ENCODE data around the gene PSMG4. TPM values are rescaled to one million over a fixed set of nuclear protein-coding genes. Genes with fewer than 3 reads are reported as not detected.

The PSMG4 gene
- total and polyA plus RNA-seq, 4 donors: 14.0 to 69.7 (median 20.4) TPM

DNA sequence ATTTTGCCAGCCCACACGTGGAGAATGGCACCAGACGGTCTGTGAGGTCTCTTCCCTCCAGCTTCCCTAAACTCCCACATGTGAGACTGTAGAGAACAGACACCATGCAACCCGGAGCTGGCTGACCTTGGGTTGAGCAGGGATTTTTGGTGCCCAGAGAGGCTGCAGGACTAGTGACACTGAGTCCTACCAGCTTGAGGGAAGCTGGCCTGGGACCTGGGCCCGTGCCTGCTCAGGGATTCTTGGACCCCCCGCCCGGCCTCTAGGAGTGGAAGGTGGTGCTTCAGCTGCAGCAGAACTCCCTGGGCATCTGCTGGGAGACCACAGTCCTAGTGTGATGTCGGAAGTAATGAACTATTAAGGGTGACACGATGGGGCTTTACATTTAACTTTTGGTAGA is 3.2 kb downstream of the PSMG4 start:
- Histone ChIP-seq H3K4me3 (no peak overlapping the region), H3K9me3 (ENCODE audit: control insufficient read depth in 4 of 4, insufficient read depth in 3 of 4, low read length in 3 of 4) (no peaks in the 10 kb centered on the region), H3K4me1 (ENCODE audit: control insufficient read depth in 5 of 5, insufficient read depth in 5 of 5, low read length in 5 of 5) (peaks cover 0 to 17% (median 10%) of the 10 kb centered on the region in 5 donors), H3K36me3 (ENCODE audit: control insufficient read depth in 4 of 4, insufficient read depth in 4 of 4, low read length in 4 of 4) (peaks cover 0 to 14% (median 3%) of the 10 kb centered on the region in 4 donors), H3K27ac (ENCODE audit: low read depth in 1 of 2, low read length in 1 of 2) (no peak overlapping the region), H3K27me3 (ENCODE audit: control insufficient read depth in 3 of 3, insufficient read depth in 3 of 3, low read length in 2 of 3) (no peaks in the 10 kb centered on the region), H3K9ac (ENCODE audit: insufficient read depth in 1 of 2, low read length in 2 of 2) (no peak overlapping the region)
- ATAC-seq (ENCODE audit: insufficient read depth, low FRiP score) (no peak), DNase-seq (no peak)
- 68 to 81% methylated on average over 8 of the region's 8 CpGs for whole genome bisulfite sequencing, 2 donors
- TF ChIP-seq, protein P1, sequence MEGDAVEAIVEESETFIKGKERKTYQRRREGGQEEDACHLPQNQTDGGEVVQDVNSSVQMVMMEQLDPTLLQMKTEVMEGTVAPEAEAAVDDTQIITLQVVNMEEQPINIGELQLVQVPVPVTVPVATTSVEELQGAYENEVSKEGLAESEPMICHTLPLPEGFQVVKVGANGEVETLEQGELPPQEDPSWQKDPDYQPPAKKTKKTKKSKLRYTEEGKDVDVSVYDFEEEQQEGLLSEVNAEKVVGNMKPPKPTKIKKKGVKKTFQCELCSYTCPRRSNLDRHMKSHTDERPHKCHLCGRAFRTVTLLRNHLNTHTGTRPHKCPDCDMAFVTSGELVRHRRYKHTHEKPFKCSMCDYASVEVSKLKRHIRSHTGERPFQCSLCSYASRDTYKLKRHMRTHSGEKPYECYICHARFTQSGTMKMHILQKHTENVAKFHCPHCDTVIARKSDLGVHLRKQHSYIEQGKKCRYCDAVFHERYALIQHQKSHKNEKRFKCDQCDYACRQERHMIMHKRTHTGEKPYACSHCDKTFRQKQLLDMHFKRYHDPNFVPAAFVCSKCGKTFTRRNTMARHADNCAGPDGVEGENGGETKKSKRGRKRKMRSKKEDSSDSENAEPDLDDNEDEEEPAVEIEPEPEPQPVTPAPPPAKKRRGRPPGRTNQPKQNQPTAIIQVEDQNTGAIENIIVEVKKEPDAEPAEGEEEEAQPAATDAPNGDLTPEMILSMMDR (IDR thresholded peaks at IDR 0.05; ENCODE audit: control extremely low read depth, extremely low read depth): no peak

DNA sequence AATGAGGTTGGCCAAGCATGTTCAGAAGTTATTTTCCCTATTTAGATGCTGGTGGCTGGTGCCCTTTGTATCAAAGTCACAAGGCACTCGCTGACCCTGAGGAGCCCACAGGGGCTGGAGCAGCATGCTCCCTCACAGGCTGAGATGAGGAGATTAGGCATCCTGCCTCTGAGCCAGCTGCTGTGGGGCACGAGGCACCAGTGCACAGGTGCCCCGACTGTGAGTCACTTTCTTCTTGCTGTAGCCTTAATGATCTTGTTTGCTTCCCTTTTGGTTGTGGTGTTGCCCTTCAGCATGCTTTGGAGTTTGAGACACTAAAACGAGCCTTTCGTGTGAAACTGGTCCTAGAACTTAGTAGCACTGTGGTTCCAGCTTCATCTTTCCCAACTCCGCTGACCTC is 4.3 kb downstream of the PSMG4 start:
- TF ChIP-seq, protein P1 (IDR thresholded peaks at IDR 0.05; ENCODE audit: control extremely low read depth, extremely low read depth): no peak

GRCh38 chr6:3264356-3264755 is 5.6 kb downstream of the PSMG4 start:
- WGBS, 2 donors: 83 to 85% methylated on average over 3 of the region's 3 CpGs
- no peaks in the 10 kb centered on the region for H3K27me3 ChIP-seq (ENCODE audit: control insufficient read depth in 3 of 3, insufficient read depth in 3 of 3, low read length in 2 of 3)
- H3K9ac ChIP-seq (ENCODE audit: insufficient read depth in 1 of 2, low read length in 2 of 2): no peak overlapping the region
- no peak overlapping the region for H3K4me3 ChIP-seq
- H3K36me3 ChIP-seq (ENCODE audit: control insufficient read depth in 4 of 4, insufficient read depth in 4 of 4, low read length in 4 of 4): peaks cover 3 to 23% (median 10%) of the 10 kb centered on the region in 4 donors
- TF ChIP-seq, protein P1 (IDR thresholded peaks at IDR 0.05; ENCODE audit: control extremely low read depth, extremely low read depth): no peak
- ATAC-seq (ENCODE audit: insufficient read depth, low FRiP score) (no peak), DNase-seq (no peak)
- H3K4me1 ChIP-seq (ENCODE audit: control insufficient read depth in 5 of 5, insufficient read depth in 5 of 5, low read length in 5 of 5): peaks cover 0 to 16% (median 10%) of the 10 kb centered on the region in 5 donors
- no peaks in the 10 kb centered on the region for H3K9me3 ChIP-seq (ENCODE audit: control insufficient read depth in 4 of 4, insufficient read depth in 3 of 4, low read length in 3 of 4)
- H3K27ac ChIP-seq (ENCODE audit: low read depth in 1 of 2, low read length in 1 of 2): no peak overlapping the region

More for the DNA sequence above, 4.3 kb downstream of the PSMG4 start:
- peaks cover 0 to 19% (median 5%) of the 10 kb centered on the region in 4 donors for H3K36me3 ChIP-seq (ENCODE audit: control insufficient read depth in 4 of 4, insufficient read depth in 4 of 4, low read length in 4 of 4)
- H3K4me3 ChIP-seq: no peak overlapping the region
- H3K27me3 ChIP-seq (ENCODE audit: control insufficient read depth in 3 of 3, insufficient read depth in 3 of 3, low read length in 2 of 3): no peaks in the 10 kb centered on the region
- DNase-seq: no peak
- no peaks in the 10 kb centered on the region for H3K9me3 ChIP-seq (ENCODE audit: control insufficient read depth in 4 of 4, insufficient read depth in 3 of 4, low read length in 3 of 4)
- no peak overlapping the region for H3K27ac ChIP-seq (ENCODE audit: low read depth in 1 of 2, low read length in 1 of 2)
- peaks cover 0 to 17% (median 10%) of the 10 kb centered on the region in 5 donors for H3K4me1 ChIP-seq (ENCODE audit: control insufficient read depth in 5 of 5, insufficient read depth in 5 of 5, low read length in 5 of 5)
- H3K9ac ChIP-seq (ENCODE audit: insufficient read depth in 1 of 2, low read length in 2 of 2): no peak overlapping the region
- ATAC-seq (ENCODE audit: insufficient read depth, low FRiP score): no peak
- 83 to 89% methylated on average over 6 of the region's 6 CpGs for WGBS, 2 donors

GRCh38 chr6:3265671-3266070 is 6.9 kb downstream of the PSMG4 start:
- no peaks in the 10 kb centered on the region for H3K9me3 ChIP-seq (ENCODE audit: control insufficient read depth in 4 of 4, insufficient read depth in 3 of 4, low read length in 3 of 4)
- ATAC-seq (ENCODE audit: insufficient read depth, low FRiP score): no peak
- WGBS, 2 donors: 66 to 67% methylated on average over 9 of the region's 9 CpGs
- H3K4me3 ChIP-seq: no peak overlapping the region
- H3K9ac ChIP-seq (ENCODE audit: insufficient read depth in 1 of 2, low read length in 2 of 2): no peak overlapping the region
- H3K4me1 ChIP-seq (ENCODE audit: control insufficient read depth in 5 of 5, insufficient read depth in 5 of 5, low read length in 5 of 5): peaks cover 0 to 10% (median 6%) of the 10 kb centered on the region in 5 donors
- TF ChIP-seq, protein P1 (IDR thresholded peaks at IDR 0.05; ENCODE audit: control extremely low read depth, extremely low read depth): no peak
- DNase-seq: no peak
- H3K36me3 ChIP-seq (ENCODE audit: control insufficient read depth in 4 of 4, insufficient read depth in 4 of 4, low read length in 4 of 4): peaks cover 8 to 30% (median 14%) of the 10 kb centered on the region in 4 donors
- H3K27ac ChIP-seq (ENCODE audit: low read depth in 1 of 2, low read length in 1 of 2): no peak overlapping the region
- no peaks in the 10 kb centered on the region for H3K27me3 ChIP-seq (ENCODE audit: control insufficient read depth in 3 of 3, insufficient read depth in 3 of 3, low read length in 2 of 3)

All from lung (tissue), 12 donors.